Measurements from ENCODE around the gene GMFB.
"Not testable (repeated sequence)": the region's sequence is repeated elsewhere in the genome, so short reads cannot be mapped to it uniquely, and the experiment has no call there.

GMFB gene

GRCh38 chr14:54459106-54459505, 29.7 kb downstream of the GMFB start:
- DNase-seq (ENCODE audit: low spot score): no peak

GRCh38 chr14:54458536-54458935, 30.2 kb downstream of the GMFB start:
- DNase-seq (ENCODE audit: low spot score): not testable (repeated sequence)

DNA sequence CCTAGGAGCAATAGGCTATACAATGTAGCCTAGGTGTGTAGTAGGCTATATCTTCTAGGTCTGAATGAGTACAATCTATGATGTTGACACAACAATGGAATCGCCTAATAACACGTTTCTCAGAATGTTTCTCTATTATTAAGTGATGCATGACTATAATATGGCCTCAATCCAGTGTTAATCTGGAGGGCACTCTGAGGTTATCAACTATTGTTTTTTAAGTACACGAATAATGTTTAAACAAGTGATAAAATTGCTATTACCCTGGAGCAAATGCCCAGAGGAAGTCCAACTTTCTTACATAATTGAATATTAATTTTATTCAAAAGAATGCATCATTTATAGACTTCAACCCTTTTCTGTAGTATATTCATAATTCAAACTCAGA, 31.2 kb downstream of the GMFB start:
- DNase-seq (ENCODE audit: low spot score): no peak

DNA sequence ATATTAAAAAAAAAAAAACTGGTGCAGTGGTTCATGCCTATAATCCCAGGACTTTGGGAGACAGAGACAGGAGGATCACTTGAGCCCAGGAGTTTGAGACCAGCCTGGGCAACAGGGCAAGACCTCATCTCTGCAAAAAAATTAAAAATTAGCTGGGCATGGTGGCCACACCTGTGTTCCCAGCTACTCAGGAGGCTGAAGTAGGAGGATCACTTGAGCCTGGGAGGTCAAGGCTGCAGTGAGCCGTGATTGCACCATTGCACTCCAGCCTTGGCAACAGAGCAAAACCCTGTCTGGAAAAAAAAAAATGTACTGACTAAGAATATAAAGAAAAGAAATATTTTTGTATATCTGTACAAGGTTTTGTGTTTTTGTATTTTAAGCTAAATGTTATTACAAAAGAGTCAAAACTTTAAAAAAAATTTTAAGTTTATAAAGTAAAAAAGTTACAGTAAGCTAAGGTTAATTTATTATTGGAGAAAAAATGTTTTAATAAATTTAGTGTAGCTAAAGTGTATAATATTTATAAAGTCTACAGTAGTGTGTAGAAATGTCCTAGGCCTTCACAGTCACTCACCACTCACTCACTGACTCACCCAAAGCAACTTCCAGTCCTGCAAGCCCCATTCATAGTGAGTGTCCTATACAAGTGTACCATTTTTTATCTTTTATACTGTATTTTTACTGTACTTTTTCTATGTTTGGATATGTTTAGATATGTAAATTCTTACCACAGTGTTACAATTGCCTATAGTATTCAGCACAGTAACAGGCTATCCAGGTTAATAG, 31.8 kb downstream of the GMFB start:
- DNase-seq (ENCODE audit: low spot score): not testable (repeated sequence)

- no peak for DNase-seq (ENCODE audit: low spot score)
Observed at GRCh38 chr14:54455363-54455762, 33.4 kb downstream of the GMFB start.

- not testable (repeated sequence) for DNase-seq (ENCODE audit: low spot score)
Observed at GRCh38 chr14:54453990-54454389, 34.8 kb downstream of the GMFB start.

DNA sequence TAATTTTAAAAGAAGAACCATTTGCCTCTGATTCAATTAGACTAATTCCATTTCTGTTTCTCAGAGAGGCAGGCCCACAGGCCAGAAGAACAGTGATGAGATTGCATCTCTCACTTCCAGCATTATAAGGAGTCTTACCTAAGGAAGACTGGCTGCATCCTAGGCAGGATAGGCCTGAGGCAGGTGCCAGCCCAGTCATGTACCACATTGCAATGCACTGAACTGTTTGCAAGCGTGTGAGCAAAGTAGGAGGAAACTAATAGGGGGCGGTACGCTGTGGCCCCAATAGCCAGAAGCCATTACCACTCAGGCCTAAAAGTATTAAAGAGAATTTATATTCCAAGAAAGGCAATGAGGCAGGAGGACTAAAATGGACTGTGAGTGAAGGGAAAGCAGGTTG, 35.5 kb downstream of the GMFB start:
- no peak for DNase-seq (ENCODE audit: low spot score)

GRCh38 chr14:54451961-54452360, 36.8 kb downstream of the GMFB start:
- DNase-seq (ENCODE audit: low spot score): no peak

- no peak for DNase-seq (ENCODE audit: low spot score)
Observed at GRCh38 chr14:54451121-54451601, 37.6 kb downstream of the GMFB start.

GRCh38 chr14:54450535-54450934, 38.2 kb downstream of the GMFB start:
- DNase-seq (ENCODE audit: low spot score): no peak

DNA sequence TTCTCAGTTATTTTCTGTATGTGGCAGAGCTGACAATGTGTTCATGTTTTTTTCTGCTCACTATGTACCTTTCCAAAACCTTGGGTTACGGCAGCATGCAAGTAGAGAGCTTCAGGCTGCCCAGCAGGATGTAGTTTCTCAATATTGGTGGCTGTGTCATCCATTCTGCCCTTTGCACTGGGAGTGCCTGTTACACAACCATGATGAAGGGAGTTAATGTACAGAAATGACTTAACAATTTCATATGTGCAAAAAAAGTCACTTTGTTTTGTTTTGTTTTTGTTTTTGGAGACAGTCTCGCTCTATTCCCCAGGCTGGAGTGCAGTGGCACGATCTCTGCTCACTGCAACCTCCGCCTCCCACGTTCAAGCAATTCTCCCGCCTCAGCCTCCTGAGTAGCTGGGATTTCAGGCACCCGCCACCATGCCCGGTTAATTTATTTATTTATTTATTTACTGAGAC, 41.5 kb downstream of the GMFB start:
- DNase-seq (ENCODE audit: low spot score): no peak

DNA sequence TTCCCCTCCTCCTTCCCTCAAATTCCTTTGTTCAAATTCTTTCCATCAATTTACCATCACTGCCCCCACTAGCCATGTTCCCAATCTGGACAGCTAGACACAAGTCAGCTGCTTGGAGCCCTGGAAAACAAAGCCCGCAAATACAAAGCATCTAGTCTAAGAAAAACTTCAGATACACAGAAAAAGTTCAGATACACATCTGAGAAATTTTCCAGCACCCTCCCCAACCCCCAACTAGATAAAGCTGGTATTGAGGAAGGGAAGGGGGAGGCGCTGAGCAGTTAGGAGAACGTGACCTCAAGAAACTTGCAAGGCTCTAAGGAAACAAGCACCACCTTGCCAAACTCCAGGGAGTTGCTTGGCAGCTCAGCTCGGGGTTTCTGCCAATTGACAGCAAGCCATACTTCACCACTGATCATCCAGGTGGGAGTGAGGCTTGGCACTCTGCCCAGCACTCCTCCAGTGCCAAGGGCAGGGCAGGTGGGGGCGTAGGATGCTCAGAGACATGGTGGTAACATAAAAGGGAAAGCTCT, 42.6 kb downstream of the GMFB start:
- no peak for DNase-seq (ENCODE audit: low spot score)

DNA sequence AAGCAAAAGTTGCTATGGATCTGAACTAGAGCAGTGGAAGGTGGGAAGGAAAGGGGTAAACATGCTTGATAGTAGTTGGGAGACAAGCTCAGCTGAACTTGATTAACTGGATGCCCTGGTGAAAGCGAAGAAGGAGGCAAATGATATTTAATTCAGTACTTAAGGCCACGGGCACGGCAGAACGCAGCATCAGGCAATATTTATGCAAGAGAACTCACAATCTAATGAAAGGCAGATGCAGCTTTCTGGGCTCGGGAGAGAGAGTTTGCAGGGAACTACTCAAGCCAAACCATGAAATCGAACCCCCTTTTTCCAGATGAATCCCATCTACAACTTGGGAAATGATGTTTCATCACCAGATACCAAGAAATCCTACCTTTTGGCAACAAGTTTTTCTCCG, 44.1 kb downstream of the GMFB start:
- DNase-seq (ENCODE audit: low spot score): no peak

DNA sequence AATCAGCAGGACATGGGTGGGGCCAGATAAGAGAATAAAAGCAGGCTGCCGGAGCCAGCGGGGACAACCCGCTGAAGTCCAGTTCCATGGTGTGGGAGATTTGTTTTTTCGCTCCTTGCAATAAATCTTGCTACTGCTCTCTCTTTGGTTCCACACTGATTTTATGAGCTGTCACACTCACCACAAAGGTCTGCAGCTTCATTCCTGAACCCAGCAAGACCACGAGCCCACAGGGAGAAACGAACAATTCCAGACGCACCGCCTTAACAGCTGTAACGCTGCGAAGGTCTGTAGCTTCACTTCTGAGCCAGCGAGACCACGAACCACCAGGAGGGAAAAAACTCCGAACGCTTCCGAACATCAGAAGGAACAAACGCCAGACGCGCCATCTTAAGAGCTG, 44.8 kb downstream of the GMFB start:
- no peak for DNase-seq (ENCODE audit: low spot score)

- DNase-seq (ENCODE audit: low spot score): not testable (repeated sequence)
Observed at GRCh38 chr14:54442961-54443360, 45.8 kb downstream of the GMFB start.

DNA sequence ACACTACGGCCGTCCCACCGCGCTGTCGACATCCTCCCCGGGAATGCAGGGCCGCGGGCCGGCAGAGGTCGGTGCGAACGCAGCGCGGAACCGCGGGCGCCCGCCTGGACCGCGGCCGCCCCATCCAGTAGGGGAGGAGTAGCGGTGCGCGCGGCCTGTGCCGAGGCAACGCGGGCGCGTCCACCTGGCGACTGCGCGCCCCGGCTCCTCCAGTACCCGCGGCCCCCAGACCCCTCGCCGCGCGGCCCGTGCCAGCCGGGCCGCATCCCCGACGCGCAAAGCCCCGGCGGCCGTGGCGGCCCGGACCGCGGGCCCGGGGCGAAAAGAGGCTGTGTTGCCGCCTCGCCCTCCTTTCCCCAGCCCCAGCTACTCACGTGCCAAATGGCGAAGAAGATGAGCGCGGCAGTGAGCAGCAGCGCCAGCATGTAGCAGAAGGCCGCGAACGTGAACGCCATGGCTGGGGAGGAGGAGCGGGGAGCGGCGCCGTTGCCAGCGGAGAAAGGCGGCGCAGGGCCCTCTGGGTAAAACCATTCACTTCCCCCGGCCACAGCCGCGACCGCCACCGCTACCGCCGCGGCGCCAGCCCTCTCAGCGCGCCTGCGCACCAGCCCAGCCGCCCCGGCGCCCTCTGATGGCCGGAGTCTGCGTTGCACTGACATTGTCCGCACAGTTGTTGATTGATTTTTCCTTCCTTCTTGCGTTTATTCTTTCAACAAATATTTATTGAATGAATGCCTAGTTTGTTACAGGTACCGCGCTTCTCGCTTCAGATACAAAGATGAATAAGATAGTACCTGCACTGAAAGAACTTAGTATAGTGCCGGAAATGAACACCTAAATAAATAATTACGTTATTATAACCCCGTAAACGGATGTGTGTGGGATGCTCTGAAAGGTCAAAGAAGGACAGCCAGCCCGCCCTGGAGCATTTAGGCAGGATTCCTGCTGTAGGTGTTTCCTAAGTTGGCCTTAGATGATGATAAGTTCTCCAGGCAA, 47.6 kb downstream of the GMFB start, which contains the start of gene CNIH1:
Gene CNIH1 (minus strand): TSS at position 502 of the 996 bp plus-strand sequence. CDS start 47 bp downstream, at position 455.
- peak; percentile 86 for DNase-seq (ENCODE audit: low spot score)

- DNase-seq (ENCODE audit: low spot score): no peak
Observed at GRCh38 chr14:54440476-54440872, 48.3 kb downstream of the GMFB start.

DNA sequence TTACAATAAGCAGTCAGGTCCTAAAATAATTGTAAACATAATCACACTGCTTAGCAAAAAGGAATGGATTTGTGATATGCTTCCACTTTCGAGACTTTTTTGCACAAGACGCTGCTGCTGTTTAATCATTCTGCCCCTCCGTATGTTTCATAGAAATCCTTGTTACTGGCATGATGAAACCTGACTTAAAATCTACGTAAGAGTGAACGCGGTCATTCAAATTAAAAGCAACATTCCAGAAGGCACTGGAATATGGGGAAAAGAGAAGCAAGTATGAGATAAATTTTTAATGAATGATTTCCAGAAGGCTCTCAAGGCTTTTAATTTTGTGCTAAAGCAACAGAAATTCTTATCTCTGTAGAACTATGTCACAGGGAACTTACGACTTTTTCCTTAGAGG, 48.7 kb downstream of the GMFB start:
- no peak for DNase-seq (ENCODE audit: low spot score)

DNA sequence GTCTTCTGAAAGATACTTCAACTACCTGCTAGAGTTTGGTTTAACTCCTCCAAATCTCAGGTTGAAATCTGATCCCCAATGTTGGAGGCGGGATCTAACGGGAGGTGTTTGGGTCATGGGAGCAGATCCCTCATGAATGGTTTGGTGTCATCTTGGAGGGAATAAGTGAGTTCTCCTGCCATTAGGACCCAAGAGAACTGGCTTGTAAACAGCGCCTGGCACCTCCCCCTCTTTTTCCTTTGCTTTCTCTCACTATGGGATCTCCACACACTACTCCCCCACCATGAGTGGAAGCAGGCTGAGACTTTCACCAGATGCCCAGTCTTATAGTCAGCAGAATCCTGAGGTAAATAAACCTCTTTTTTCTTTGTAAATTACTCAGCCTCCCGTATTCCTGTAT, 50.1 kb downstream of the GMFB start:
- DNase-seq (ENCODE audit: low spot score): no peak

GRCh38 chr14:54437954-54438353, 50.8 kb downstream of the GMFB start:
- DNase-seq (ENCODE audit: low spot score): not testable (repeated sequence)

- no peak for DNase-seq (ENCODE audit: low spot score)
Observed at GRCh38 chr14:54435500-54435981, 53.2 kb downstream of the GMFB start.

GRCh38 chr14:54428527-54428926, 60.3 kb downstream of the GMFB start:
- no peak for DNase-seq (ENCODE audit: low spot score)

Measured in SK-N-DZ (cell line).